GM19035 (cell line): Measurements from ENCODE around the gene CDY1.
"Not testable (repeated sequence)": the region's sequence is repeated elsewhere in the genome, so short reads cannot be mapped to it uniquely, and the experiment has no call there.

Experiments
- ATAC-seq: cut with Tn5 transposase; IDR thresholded peaks from one replicate; pipeline ENCODE4 v1.9.1; 2021; ENCODE audit not compliant: unreplicated experiment

The CDY1 gene, protein sequence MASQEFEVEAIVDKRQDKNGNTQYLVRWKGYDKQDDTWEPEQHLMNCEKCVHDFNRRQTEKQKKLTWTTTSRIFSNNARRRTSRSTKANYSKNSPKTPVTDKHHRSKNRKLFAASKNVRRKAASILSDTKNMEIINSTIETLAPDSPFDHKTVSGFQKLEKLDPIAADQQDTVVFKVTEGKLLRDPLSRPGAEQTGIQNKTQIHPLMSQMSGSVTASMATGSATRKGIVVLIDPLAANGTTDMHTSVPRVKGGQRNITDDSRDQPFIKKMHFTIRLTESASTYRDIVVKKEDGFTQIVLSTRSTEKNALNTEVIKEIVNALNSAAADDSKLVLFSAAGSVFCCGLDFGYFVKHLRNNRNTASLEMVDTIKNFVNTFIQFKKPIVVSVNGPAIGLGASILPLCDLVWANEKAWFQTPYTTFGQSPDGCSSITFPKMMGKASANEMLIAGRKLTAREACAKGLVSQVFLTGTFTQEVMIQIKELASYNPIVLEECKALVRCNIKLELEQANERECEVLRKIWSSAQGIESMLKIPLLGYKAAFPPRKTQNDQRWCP

DNA sequence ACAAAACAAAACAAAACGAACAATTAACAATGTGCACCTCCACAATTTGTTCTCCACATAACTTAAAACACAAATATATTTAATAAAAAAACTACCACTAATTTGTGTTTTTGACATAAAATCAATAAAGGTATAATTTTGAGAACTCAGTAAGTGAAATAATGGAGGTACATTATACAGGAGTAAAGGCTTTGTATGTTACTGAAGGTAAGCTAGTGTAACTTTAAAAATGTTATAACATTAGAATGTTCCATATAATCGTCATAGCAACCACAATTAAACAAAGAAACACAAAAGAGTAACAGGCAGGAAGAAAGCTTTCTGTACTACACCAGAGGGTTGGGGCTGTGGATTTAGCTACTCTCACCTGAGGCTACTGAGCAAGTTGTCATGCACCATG, at the start of gene CDY1:
Gene CDY1 (plus strand): TSS at position 301 of the 400 bp plus-strand sequence. CDS start 326 bp downstream, outside the sequence.
- not testable (repeated sequence) for ATAC-seq

DNA sequence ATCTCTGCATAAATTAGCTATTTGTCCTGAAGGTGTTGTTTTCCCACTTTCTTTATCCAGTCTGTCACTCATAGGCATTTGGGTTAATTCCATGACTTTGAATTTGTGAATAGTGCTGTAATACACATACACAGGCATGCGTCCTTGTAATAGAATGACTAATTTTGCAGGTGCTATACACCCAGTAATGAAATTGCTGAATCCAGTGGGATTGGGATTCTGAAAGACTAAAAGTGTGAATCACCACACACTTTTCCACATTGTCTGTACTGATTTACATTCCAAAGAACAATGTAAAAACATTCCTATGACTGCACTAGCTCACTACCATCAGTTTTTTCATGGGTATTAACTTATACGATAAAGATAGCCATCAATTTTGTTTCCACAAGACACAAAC, 28.6 kb upstream of the CDY1 start:
- ATAC-seq: not testable (repeated sequence)

DNA sequence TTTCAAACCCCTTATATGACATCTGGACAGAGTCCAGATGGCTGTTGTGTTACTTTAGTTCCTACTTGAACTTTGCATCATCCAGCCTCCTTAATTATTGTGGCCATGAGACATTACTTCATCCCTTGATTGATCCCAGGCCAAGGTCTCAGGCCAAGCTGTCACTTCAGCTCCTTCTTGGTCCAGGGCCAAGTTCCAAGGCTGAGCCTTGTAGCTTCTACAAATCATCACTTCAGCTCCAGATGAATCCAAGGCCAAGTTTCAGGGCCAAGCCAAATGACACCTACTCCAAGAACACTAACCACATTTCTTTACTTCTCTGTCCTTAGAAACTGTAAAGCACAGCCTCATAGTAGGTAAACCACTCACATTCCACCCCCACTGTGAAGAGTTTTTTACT, 1.7 kb upstream of the CDY1 start:
- not testable (repeated sequence) for ATAC-seq

DNA sequence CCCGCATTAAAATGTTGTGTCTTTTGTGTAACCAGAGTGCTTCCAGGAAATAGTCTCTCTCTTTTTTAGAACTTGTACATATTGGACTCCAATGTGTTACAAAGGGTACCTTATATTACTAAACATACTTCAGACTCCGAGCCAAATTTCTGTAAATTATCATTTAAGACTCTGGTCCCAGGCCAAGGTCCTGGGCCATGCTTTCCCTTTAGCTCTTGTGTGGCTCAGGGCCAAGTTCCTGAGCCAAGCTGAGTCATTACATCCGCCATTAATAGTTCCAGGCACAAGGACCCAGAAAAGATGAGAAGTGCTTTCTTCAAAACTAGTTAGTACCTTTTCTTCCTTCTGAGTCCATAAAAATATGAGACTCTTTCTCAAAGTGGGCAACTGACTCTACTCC, 4.6 kb downstream of the CDY1 start:
- not testable (repeated sequence) for ATAC-seq

DNA sequence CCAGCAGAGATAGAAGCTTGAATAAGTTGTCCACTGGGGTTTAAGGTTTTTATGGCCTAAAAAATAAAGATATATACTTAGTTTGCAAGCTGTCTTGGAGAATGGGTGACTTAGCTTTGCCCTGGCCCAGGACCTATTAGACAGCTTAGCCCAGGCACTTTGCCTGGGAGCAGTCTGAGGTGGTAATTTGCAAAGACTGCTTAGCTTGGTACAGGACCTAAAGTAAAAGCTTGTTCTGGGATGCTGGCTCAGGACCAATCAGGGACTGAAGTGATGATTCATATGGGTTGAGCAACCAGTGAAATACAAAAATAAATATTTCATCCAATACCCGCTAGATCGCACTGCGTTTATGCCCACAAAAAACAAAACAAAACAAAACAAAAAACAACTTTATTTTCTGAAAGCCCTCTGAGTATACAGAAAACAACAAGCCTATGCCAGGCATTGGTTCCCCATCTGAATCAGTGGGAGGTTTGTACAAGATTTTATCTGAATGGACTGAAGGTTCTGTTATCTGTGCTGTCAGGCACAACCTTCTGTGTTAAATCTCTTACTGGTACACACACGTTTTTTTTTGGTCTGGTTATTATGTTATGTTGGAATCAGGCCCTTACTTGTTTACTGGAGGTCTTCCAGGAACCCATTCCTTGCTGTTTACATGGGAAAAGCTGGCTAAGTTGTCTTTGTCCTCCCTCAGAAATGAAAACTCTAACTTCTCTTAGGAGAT, 8.6 kb downstream of the CDY1 start:
- ATAC-seq: not testable (repeated sequence)

DNA sequence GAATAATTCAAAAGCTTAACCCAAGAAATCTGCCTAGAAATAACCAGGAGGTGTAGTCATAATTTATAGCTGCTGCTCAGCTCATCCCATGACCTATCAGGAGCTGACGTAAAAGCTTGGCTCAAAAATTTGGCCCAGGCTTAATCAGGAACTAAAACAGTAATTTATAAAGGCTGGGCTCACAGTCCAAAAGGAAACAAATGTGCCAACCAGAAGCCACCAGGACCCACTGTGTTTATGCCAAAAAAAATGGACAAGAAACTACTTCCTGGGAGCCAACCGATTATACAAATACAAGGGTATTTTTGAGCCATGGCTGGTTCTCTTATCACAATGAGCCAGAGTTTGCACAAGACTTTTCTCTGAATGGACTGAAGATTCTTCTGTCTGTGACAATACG, 17.9 kb downstream of the CDY1 start:
- ATAC-seq: not testable (repeated sequence)

DNA sequence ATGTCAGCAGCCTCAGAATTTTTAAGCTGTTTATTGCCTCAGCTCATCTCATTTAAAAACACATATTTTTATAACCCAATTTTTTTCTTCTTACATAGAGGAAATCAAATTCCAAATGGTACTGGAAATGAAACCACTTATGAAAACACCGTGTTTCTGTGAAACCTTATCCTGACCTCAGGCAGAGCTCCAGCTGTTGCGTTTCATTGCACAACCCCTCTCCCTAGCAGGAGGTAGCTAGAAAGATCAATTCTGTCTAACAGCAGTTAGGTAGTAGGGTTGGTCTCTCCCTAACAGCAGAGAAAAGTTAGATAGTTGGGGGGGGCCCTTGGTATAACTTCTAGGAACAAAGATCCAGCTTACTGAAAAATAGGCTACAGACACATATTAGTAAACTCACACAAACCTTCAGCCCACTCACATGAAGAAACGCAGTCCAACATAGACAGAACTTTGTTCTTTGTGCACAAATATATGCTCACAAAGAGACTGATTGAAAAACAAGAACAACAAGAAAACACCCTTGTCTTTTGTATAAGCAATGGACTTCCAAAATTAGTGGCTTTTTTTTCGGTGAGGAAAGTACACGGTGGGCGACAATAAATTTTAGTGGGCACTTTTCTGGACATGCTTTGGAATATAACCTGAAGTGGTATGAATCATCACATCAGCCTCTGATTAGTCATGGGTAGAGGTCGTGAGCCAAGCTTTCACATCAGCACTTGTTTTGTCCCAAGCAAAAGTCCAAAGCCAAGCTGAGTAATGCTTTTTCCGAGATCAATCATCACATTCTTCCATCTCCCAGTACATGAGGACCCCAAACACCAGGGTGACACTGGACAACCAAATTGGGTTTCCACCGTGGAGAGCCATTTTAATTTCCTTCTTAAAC, 21.4 kb downstream of the CDY1 start:
- not testable (repeated sequence) for ATAC-seq
